COLO668 (cell line): ENCODE measurements around the gene CALHM6.
A peak's percentile ranks its signal among the peaks of the same experiment; 100 is the strongest.

ENCODE experiments used
- DNase-seq: peaks from one replicate; lab custom pipeline; 2025; ENCODE audit not compliant: unreplicated experiment; lab: John Stamatoyannopoulos, UW

Gene CALHM6

GRCh38 chr6:116445102-116445501 is 16.1 kb upstream of the CALHM6 start:
- peak; percentile 41 for DNase-seq

GRCh38 chr6:116446399-116446798 is 14.8 kb upstream of the CALHM6 start:
- no peak for DNase-seq

GRCh38 chr6:116447052-116447451 is 14.1 kb upstream of the CALHM6 start:
- no peak for DNase-seq

- no peak for DNase-seq
Observed at GRCh38 chr6:116447496-116448011, 13.6 kb upstream of the CALHM6 start.

- DNase-seq: no peak
Observed at GRCh38 chr6:116449565-116449964, 11.6 kb upstream of the CALHM6 start.

- DNase-seq: no peak
Observed at GRCh38 chr6:116450185-116450710, 10.9 kb upstream of the CALHM6 start.

GRCh38 chr6:116450769-116451740 is 10.1 kb upstream of the CALHM6 start:
- DNase-seq: peak; percentile 59

GRCh38 chr6:116451916-116452315 is 9.3 kb upstream of the CALHM6 start:
- no peak for DNase-seq

GRCh38 chr6:116452531-116452930 is 8.6 kb upstream of the CALHM6 start:
- no peak for DNase-seq

GRCh38 chr6:116456106-116456505 is 5.1 kb upstream of the CALHM6 start:
- no peak for DNase-seq

- DNase-seq: no peak
Observed at GRCh38 chr6:116456927-116457326, 4.2 kb upstream of the CALHM6 start.

GRCh38 chr6:116458264-116458663 is 2.9 kb upstream of the CALHM6 start:
- no peak for DNase-seq

- no peak for DNase-seq
Observed at GRCh38 chr6:116459927-116460326, 1.2 kb upstream of the CALHM6 start.

- DNase-seq: peak; percentile 80
Observed at GRCh38 chr6:116461932-116462885, 1.0 kb downstream of the CALHM6 start.

- DNase-seq: no peak
Observed at GRCh38 chr6:116463301-116463700, 2.1 kb downstream of the CALHM6 start.

GRCh38 chr6:116465246-116465645 is 4.1 kb downstream of the CALHM6 start:
- no peak for DNase-seq

- DNase-seq: no peak
Observed at GRCh38 chr6:116467096-116467495, 5.9 kb downstream of the CALHM6 start.

GRCh38 chr6:116467514-116467913 is 6.3 kb downstream of the CALHM6 start:
- no peak for DNase-seq

- DNase-seq: no peak
Observed at GRCh38 chr6:116468293-116468692, 7.1 kb downstream of the CALHM6 start.

GRCh38 chr6:116471531-116471930 is 10.4 kb downstream of the CALHM6 start:
- DNase-seq: no peak

GRCh38 chr6:116472706-116473105 is 11.5 kb downstream of the CALHM6 start:
- DNase-seq: no peak
